Esophagus squamous epithelium (tissue), 4 donors: Measurements from ENCODE around the gene FBN3.

ENCODE experiments used
- POLR2A ChIP-seq, 4 donors: fragments of 450-650 bp; IDR thresholded peaks; one replicate each; pipeline ENCODE4 v1.6.1; 2017; ENCODE audit warnings: antibody characterized with exemption in 4 of 4, mild to moderate bottlenecking in 4 of 4, moderate library complexity in 3 of 4
- TF ChIP-seq, protein P1 (sequence below), 6 experiments: fragments of 450-650 bp in 4 of 6; fragments of 200-600 bp in 2 of 6; sonication (generic) in 2 of 6; IDR thresholded peaks; one replicate each; pipeline ENCODE4 v1.5.1; 2016 to 2019; ENCODE audit warnings: antibody characterized with exemption in 6 of 6, mild to moderate bottlenecking in 4 of 6, moderate library complexity in 4 of 6

GRCh38 chr19:8115805-8116396 lies 33.5 kb downstream of the FBN3 start:
- TF ChIP-seq, protein P1, sequence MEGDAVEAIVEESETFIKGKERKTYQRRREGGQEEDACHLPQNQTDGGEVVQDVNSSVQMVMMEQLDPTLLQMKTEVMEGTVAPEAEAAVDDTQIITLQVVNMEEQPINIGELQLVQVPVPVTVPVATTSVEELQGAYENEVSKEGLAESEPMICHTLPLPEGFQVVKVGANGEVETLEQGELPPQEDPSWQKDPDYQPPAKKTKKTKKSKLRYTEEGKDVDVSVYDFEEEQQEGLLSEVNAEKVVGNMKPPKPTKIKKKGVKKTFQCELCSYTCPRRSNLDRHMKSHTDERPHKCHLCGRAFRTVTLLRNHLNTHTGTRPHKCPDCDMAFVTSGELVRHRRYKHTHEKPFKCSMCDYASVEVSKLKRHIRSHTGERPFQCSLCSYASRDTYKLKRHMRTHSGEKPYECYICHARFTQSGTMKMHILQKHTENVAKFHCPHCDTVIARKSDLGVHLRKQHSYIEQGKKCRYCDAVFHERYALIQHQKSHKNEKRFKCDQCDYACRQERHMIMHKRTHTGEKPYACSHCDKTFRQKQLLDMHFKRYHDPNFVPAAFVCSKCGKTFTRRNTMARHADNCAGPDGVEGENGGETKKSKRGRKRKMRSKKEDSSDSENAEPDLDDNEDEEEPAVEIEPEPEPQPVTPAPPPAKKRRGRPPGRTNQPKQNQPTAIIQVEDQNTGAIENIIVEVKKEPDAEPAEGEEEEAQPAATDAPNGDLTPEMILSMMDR (IDR thresholded peaks at IDR 0.05) = no peak
- no peak for TF ChIP-seq POLR2A (IDR thresholded peaks at IDR 0.05)
